Activated naive CD4-positive, alpha-beta T cell treated with anti-CD3 and anti-CD28 coated beads, Interleukin-2, amount 50 U/mL, for 16 hours (primary cell): ENCODE measurements around the gene EPOP.
A peak's percentile ranks its signal among the peaks of the same experiment; 100 is the strongest.
"Not testable (repeated sequence)": the region's sequence is repeated elsewhere in the genome, so short reads cannot be mapped to it uniquely, and the experiment has no call there.

Experiments
- DNase-seq: peaks from one replicate; pipeline ENCODE4 v3.0.0-alpha.2; 2020

EPOP gene

GRCh38 chr17:38672788-38673706 lies 1.7 kb downstream of the EPOP start:
- DNase-seq: peak; percentile 30

- DNase-seq: no peak
Observed at GRCh38 chr17:38671939-38672720, 2.6 kb downstream of the EPOP start.

GRCh38 chr17:38669520-38669919 lies 5.2 kb downstream of the EPOP start:
- DNase-seq: no peak

- no peak for DNase-seq
Observed at GRCh38 chr17:38667787-38668122, 7.0 kb downstream of the EPOP start.

- peak; percentile 50 for DNase-seq
Observed at GRCh38 chr17:38667099-38667786, 7.5 kb downstream of the EPOP start.

GRCh38 chr17:38663964-38664644 lies 10.7 kb downstream of the EPOP start:
- no peak for DNase-seq

- peak; percentile 48 for DNase-seq
Observed at GRCh38 chr17:38663125-38663751, 11.5 kb downstream of the EPOP start.

- no peak for DNase-seq
Observed at GRCh38 chr17:38660097-38661025, 14.4 kb downstream of the EPOP start.

GRCh38 chr17:38659415-38659814 lies 15.3 kb downstream of the EPOP start:
- no peak for DNase-seq

GRCh38 chr17:38658741-38659345 lies 15.9 kb downstream of the EPOP start:
- DNase-seq: no peak

GRCh38 chr17:38657824-38658740 lies 16.7 kb downstream of the EPOP start:
- DNase-seq: no peak

GRCh38 chr17:38656959-38657823 lies 17.6 kb downstream of the EPOP start:
- DNase-seq: no peak

GRCh38 chr17:38654411-38655398 lies 20.1 kb downstream of the EPOP start:
- DNase-seq: no peak

- no peak for DNase-seq
Observed at GRCh38 chr17:38653679-38654078, 21.1 kb downstream of the EPOP start.

- DNase-seq: no peak
Observed at GRCh38 chr17:38653230-38653629, 21.5 kb downstream of the EPOP start.

GRCh38 chr17:38650653-38651173 lies 24.0 kb downstream of the EPOP start:
- not testable (repeated sequence) for DNase-seq

- DNase-seq: no peak
Observed at GRCh38 chr17:38637951-38638350, 36.8 kb downstream of the EPOP start.
